Progenitor cell of endocrine pancreas (in vitro differentiated cells): ENCODE data around the gene KCNQ1OT1. TPM values are rescaled to one million over a fixed set of nuclear protein-coding genes. Genes with fewer than 3 reads are reported as not detected.

Source experiments
- DNase-seq: peaks from one replicate; pipeline ENCODE4 v3.0.0; 2021; ENCODE audit warnings: low spot score; ENCODE audit not compliant: unreplicated experiment
- H3K27ac Mint-ChIP-seq: 2 replicates; pipeline ENCODE4 v1.8.0; 2021; ENCODE audit warnings: mild to moderate bottlenecking, moderate library complexity, mixed read lengths
- H3K27me3 Mint-ChIP-seq: 2 replicates; pipeline ENCODE4 v1.8.0; 2021; ENCODE audit warnings: mixed read lengths
- H3K36me3 Mint-ChIP-seq: 2 replicates; pipeline ENCODE4 v1.8.0; 2022; ENCODE audit warnings: mixed read lengths; ENCODE audit not compliant: insufficient read depth
- H3K4me1 Mint-ChIP-seq: 2 replicates; pipeline ENCODE4 v1.8.0; 2021; ENCODE audit warnings: low read depth, mixed read lengths
- H3K4me3 Mint-ChIP-seq: 2 replicates; pipeline ENCODE4 v1.8.0; 2021; ENCODE audit warnings: low read depth, mild to moderate bottlenecking, moderate library complexity, mixed read lengths
- H3K9me3 Mint-ChIP-seq: 2 replicates; pipeline ENCODE4 v1.8.0; 2021; ENCODE audit warnings: low read depth, mixed read lengths
- CTCF ChIP-seq: fragments of 200-600 bp; sonication (generic); IDR thresholded peaks from one replicate; pipeline ENCODE4 v1.5.0; 2021; ENCODE audit warnings: antibody characterized with exemption, mild to moderate bottlenecking; ENCODE audit not compliant: unreplicated experiment
- total RNA-seq: library from RNA; stranded (reverse); gene quantifications from 2 replicates; pipeline ENCODE4 v1.2.1, GENCODE V29; 2021

Gene KCNQ1OT1
- total RNA-seq, 1 donor from 2014 or later: 18.0 TPM

GRCh38 chr11:2719831-2720590, 20.2 kb upstream of the KCNQ1OT1 start:
- Mint-ChIP-seq H3K36me3 (no peaks in the 10 kb centered on the region), H3K27ac (no peak overlapping the region), H3K4me1 (peaks cover 28% of the 10 kb centered on the region), H3K4me3 (no peak overlapping the region), H3K27me3 (peaks cover 11% of the 10 kb centered on the region), H3K9me3 (no peaks in the 10 kb centered on the region)
- TF ChIP-seq CTCF: no peak
- DNase-seq: no peak

- TF ChIP-seq CTCF: no peak
- H3K27ac Mint-ChIP-seq: no peak overlapping the region
- H3K4me1 Mint-ChIP-seq: peaks cover 22% of the 10 kb centered on the region
- peaks cover 11% of the 10 kb centered on the region for H3K27me3 Mint-ChIP-seq
- H3K4me3 Mint-ChIP-seq: no peak overlapping the region
- no peaks in the 10 kb centered on the region for H3K36me3 Mint-ChIP-seq
- no peak for DNase-seq
- no peaks in the 10 kb centered on the region for H3K9me3 Mint-ChIP-seq
Measured at GRCh38 chr11:2718817-2719438, 19.1 kb upstream of the KCNQ1OT1 start.

GRCh38 chr11:2717561-2718325, 17.9 kb upstream of the KCNQ1OT1 start:
- Mint-ChIP-seq H3K4me1 (peaks cover 20% of the 10 kb centered on the region), H3K27me3 (peaks cover 11% of the 10 kb centered on the region), H3K27ac (peak overlapping the region; percentile 60), H3K36me3 (no peaks in the 10 kb centered on the region), H3K4me3 (no peak overlapping the region), H3K9me3 (no peaks in the 10 kb centered on the region)
- no peak for TF ChIP-seq CTCF
- DNase-seq: no peak

GRCh38 chr11:2716376-2717095, 16.7 kb upstream of the KCNQ1OT1 start:
- TF ChIP-seq CTCF: no peak
- no peak overlapping the region for H3K27ac Mint-ChIP-seq
- no peaks in the 10 kb centered on the region for H3K36me3 Mint-ChIP-seq
- DNase-seq: no peak
- no peak overlapping the region for H3K4me3 Mint-ChIP-seq
- peaks cover 18% of the 10 kb centered on the region for H3K4me1 Mint-ChIP-seq
- no peaks in the 10 kb centered on the region for H3K9me3 Mint-ChIP-seq
- H3K27me3 Mint-ChIP-seq: peaks cover 6% of the 10 kb centered on the region
